Body of pancreas (tissue), 4 donors: ENCODE data around the gene ONECUT2. TPM values are rescaled to one million over a fixed set of nuclear protein-coding genes. Genes with fewer than 3 reads are reported as not detected.
"Not testable (repeated sequence)": the region's sequence is repeated elsewhere in the genome, so short reads cannot be mapped to it uniquely, and the experiment has no call there.

Experiments
- ATAC-seq: fragments of 150-250 bp; one replicate; pipeline ENCODE4 v1.9.1; 2016
- DNase-seq, 4 donors: peaks; one replicate each; pipeline ENCODE4 v3.0.0-alpha.2; 2019
- H3K27ac ChIP-seq, 4 donors: fragments of 200-600 bp; sonication (generic); 1 replicate in 3 of 4; 2 replicates in 1 of 4; pipeline versions ENCODE4 v1.5.1 to v1.6.1; 2016 to 2019; ENCODE audit warnings: mild to moderate bottlenecking in 1 of 4, mixed read lengths in 1 of 4, moderate library complexity in 1 of 4
- H3K27me3 ChIP-seq, 2 donors: fragments of 200-600 bp; sonication (generic); one replicate each; pipeline ENCODE4 v1.6.0; 2016; ENCODE audit warnings: mild to moderate bottlenecking in 1 of 2
- H3K36me3 ChIP-seq, 2 donors: fragments of 200-600 bp; sonication (generic); replicated peaks in 1 of 2; 2 replicates each; pipeline ENCODE4 v1.5.1; 2016; ENCODE audit warnings: low read depth in 2 of 2; ENCODE audit not compliant: insufficient read depth in 1 of 2
- H3K4me1 ChIP-seq: fragments of 200-600 bp; sonication (generic); one replicate; pipeline ENCODE4 v1.6.0; 2016
- H3K4me3 ChIP-seq, 2 donors: fragments of 200-600 bp; sonication (generic); 1 replicate in 1 of 2; 2 replicates in 1 of 2; pipeline ENCODE4 v1.5.1; 2016 to 2019
- H3K9me3 ChIP-seq, 3 donors: fragments of 200-600 bp; sonication (generic); 1 replicate in 2 of 3; 2 replicates in 1 of 3; pipeline ENCODE4 v1.5.1; 2016
- CTCF ChIP-seq, 7 experiments: fragments of 450-650 bp in 4 of 7; fragments of 200-600 bp in 3 of 7; sonication (generic) in 3 of 7; IDR thresholded peaks; one replicate each; pipeline ENCODE4 v1.5.1; 2016 to 2019; ENCODE audit warnings: antibody characterized with exemption in 7 of 7
- POLR2A ChIP-seq, 3 donors: fragments of 450-650 bp; IDR thresholded peaks; one replicate each; pipeline ENCODE4 v1.6.1; 2016; ENCODE audit warnings: antibody characterized with exemption in 3 of 3, mild to moderate bottlenecking in 2 of 3
- WGBS, 2 donors: methylation state at CpG; one replicate each; pipeline ENCODE4 v1.1.5; 2017; 5-methylcytosine and 5-hydroxymethylcytosine counted together
- intact Hi-C: fragments of 100-400 bp; cut with DNase I; formaldehyde crosslinking; loops from one replicate; pipeline ENCODE4 v1.15.1; 2023
- total RNA-seq, 2 donors: library from RNA; depleted of rRNA; stranded (reverse); fragments of >200 nt; gene quantifications; one replicate each; pipeline ENCODE4 v1.1.0, GENCODE V29; 2016

Gene ONECUT2
- total RNA-seq, 2 donors from 2014 or later, result 2.6 to 3.1 TPM

GRCh38 chr18:57516056-57516455 lies 80.9 kb downstream of the ONECUT2 start:
- no peaks in the 10 kb centered on the region for H3K4me1 ChIP-seq
- H3K9me3 ChIP-seq, result no peaks in the 10 kb centered on the region
- WGBS, 2 donors, result 50 to 59% methylated on average over 6 of the region's 6 CpGs
- ATAC-seq (no peak), DNase-seq (no peak)
- no peak overlapping the region for H3K27ac ChIP-seq
- TF ChIP-seq POLR2A (IDR thresholded peaks at IDR 0.05), result no peak
- TF ChIP-seq CTCF (IDR thresholded peaks at IDR 0.05), result no peak
- H3K4me3 ChIP-seq, result no peak overlapping the region
- intact Hi-C loops, result no loop called here
- no peaks in the 10 kb centered on the region for H3K36me3 ChIP-seq
- no peaks in the 10 kb centered on the region for H3K27me3 ChIP-seq

- no peak overlapping the region for H3K4me3 ChIP-seq
- H3K36me3 ChIP-seq, result no peaks in the 10 kb centered on the region
- no peaks in the 10 kb centered on the region for H3K9me3 ChIP-seq
- no peak for ATAC-seq
- H3K27me3 ChIP-seq, result no peaks in the 10 kb centered on the region
- TF ChIP-seq POLR2A (IDR thresholded peaks at IDR 0.05) (no peak), CTCF (IDR thresholded peaks at IDR 0.05) (no peak)
- no peak for DNase-seq
- H3K27ac ChIP-seq, result no peak overlapping the region
- H3K4me1 ChIP-seq, result no peaks in the 10 kb centered on the region
- intact Hi-C loops, result no loop called here
- WGBS, 2 donors, result 62 to 78% methylated on average over 10 of the region's 10 CpGs
Observed at GRCh38 chr18:57518533-57518932, 83.4 kb downstream of the ONECUT2 start.

- no peak for DNase-seq
- Histone ChIP-seq H3K36me3 (no peaks in the 10 kb centered on the region), H3K4me3 (no peak overlapping the region), H3K27me3 (no peaks in the 10 kb centered on the region), H3K4me1 (no peaks in the 10 kb centered on the region), H3K27ac (no peak overlapping the region), H3K9me3 (no peaks in the 10 kb centered on the region)
- TF ChIP-seq CTCF (IDR thresholded peaks at IDR 0.05) (no peak), POLR2A (IDR thresholded peaks at IDR 0.05) (no peak)
- ATAC-seq, result no peak
- 77 to 82% methylated on average over 6 of the region's 7 CpGs for WGBS, 2 donors
- intact Hi-C loops, result no loop called here
Observed at GRCh38 chr18:57519668-57520424, 84.7 kb downstream of the ONECUT2 start.

- intact Hi-C loops, H3K36me3 ChIP-seq, H3K4me1 ChIP-seq, H3K9me3 ChIP-seq, DNase-seq, H3K4me3 ChIP-seq, H3K27ac ChIP-seq, H3K27me3 ChIP-seq, ATAC-seq: not testable (repeated sequence)
Observed at GRCh38 chr18:57522348-57522747, 87.2 kb downstream of the ONECUT2 start.

GRCh38 chr18:57523171-57523956 lies 88.2 kb downstream of the ONECUT2 start:
- Histone ChIP-seq H3K4me3 (no peak overlapping the region), H3K27ac (no peak overlapping the region), H3K36me3 (no peaks in the 10 kb centered on the region), H3K27me3 (no peaks in the 10 kb centered on the region), H3K4me1 (no peaks in the 10 kb centered on the region), H3K9me3 (no peaks in the 10 kb centered on the region)
- TF ChIP-seq CTCF (IDR thresholded peaks at IDR 0.05), result no peak
- TF ChIP-seq POLR2A (IDR thresholded peaks at IDR 0.05), result no peak
- intact Hi-C loops, result no loop called here
- 63 to 72% methylated on average over 11 of the region's 11 CpGs for WGBS, 2 donors
- DNase-seq (peak in 1 of 4 donors; percentile 24), ATAC-seq (no peak)
